Esophagus squamous epithelium (tissue), 5 donors: ENCODE data around the gene NLGN1. TPM values are rescaled to one million over a fixed set of nuclear protein-coding genes. Genes with fewer than 3 reads are reported as not detected.

Experiments used
- DNase-seq: peaks from one replicate; lab custom pipeline; 2025; lab: John Stamatoyannopoulos, UW
- H3K27ac ChIP-seq, 4 donors: fragments of 200-600 bp; sonication (generic); one replicate each; pipeline ENCODE4 v1.5.1; 2016 to 2019; ENCODE audit warnings: mild to moderate bottlenecking in 1 of 4
- H3K27me3 ChIP-seq, 4 donors: fragments of 200-600 bp; sonication (generic); 1 replicate in 3 of 4; 2 replicates in 1 of 4; pipeline versions ENCODE4 v1.5.1 to v1.6.0; 2017 to 2021; ENCODE audit warnings: antibody characterized with exemption in 1 of 4
- H3K36me3 ChIP-seq, 3 donors: fragments of 200-600 bp; sonication (generic); one replicate each; pipeline ENCODE4 v1.5.1; 2016 to 2019
- H3K4me1 ChIP-seq, 3 donors: fragments of 200-600 bp; sonication (generic); one replicate each; pipeline ENCODE4 v1.5.1; 2017 to 2019
- H3K4me3 ChIP-seq, 4 donors: fragments of 200-600 bp; sonication (generic); 1 replicate in 3 of 4; 2 replicates in 1 of 4; pipeline ENCODE4 v1.5.1; 2016 to 2019; ENCODE audit warnings: mild to moderate bottlenecking in 2 of 4, moderate library complexity in 1 of 4
- H3K9me3 ChIP-seq, 3 donors: fragments of 200-600 bp; sonication (generic); one replicate each; pipeline ENCODE4 v1.5.1; 2016 to 2019
- POLR2A ChIP-seq, 4 donors: fragments of 450-650 bp; IDR thresholded peaks; one replicate each; pipeline ENCODE4 v1.6.1; 2017; ENCODE audit warnings: antibody characterized with exemption in 4 of 4, mild to moderate bottlenecking in 4 of 4, moderate library complexity in 3 of 4
- WGBS, 2 donors: methylation state at CpG; one replicate each; pipeline ENCODE4 v1.1.5; 2018; 5-methylcytosine and 5-hydroxymethylcytosine counted together
- intact Hi-C: fragments of 100-400 bp; cut with DNase I; formaldehyde crosslinking; loops from one replicate; pipeline ENCODE4 v1.15.0; 2022
- total RNA-seq, 4 donors: library from RNA; depleted of rRNA; stranded (reverse); fragments of >200 nt; gene quantifications; one replicate each; pipeline ENCODE4 v1.1.0, GENCODE V29; 2016
- TF ChIP-seq, protein P1 (sequence below), 6 experiments: fragments of 450-650 bp in 4 of 6; fragments of 200-600 bp in 2 of 6; sonication (generic) in 2 of 6; IDR thresholded peaks; one replicate each; pipeline ENCODE4 v1.5.1; 2016 to 2019; ENCODE audit warnings: antibody characterized with exemption in 6 of 6, mild to moderate bottlenecking in 4 of 6, moderate library complexity in 4 of 6
- donor health status: DM: yes; HTN: yes; CAD: no.

Gene NLGN1
- total RNA-seq, 4 donors from 2014 or later = 0.34 to 12.6 (median 2.9) TPM

DNA sequence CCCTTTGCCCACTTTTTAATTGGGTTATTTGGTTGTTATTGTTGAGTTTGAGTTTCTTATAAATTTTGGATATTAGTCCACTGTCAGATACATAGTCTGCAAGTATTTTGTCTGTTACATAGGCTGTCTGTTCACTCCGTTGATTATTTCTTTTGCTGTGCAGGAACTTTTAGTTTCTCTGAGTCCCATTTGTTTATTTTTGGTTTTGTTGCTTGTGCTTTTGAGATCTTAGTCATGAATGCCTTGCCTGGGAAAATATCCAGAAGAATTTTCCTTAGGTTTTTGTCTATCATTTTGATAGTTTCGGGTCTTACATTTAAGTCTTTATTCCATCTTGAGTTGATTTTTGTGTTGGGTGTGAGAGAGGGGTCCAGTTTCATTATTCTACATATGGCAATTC lies 254.5 kb downstream of the NLGN1 start:
- WGBS, 2 donors = 65 to 85% methylated on average over 2 of the region's 2 CpGs

GRCh38 chr3:173653781-173654180 lies 256.2 kb downstream of the NLGN1 start:
- Histone ChIP-seq H3K36me3 (no peaks in the 10 kb centered on the region), H3K4me1 (no peaks in the 10 kb centered on the region), H3K27ac (no peak overlapping the region), H3K9me3 (no peaks in the 10 kb centered on the region), H3K4me3 (no peak overlapping the region), H3K27me3 (no peaks in the 10 kb centered on the region)
- no peak for DNase-seq
- 80 to 88% methylated on average over 1 of the region's 1 CpG for WGBS, 2 donors
- intact Hi-C loops = no loop called here
- TF ChIP-seq, protein P1, sequence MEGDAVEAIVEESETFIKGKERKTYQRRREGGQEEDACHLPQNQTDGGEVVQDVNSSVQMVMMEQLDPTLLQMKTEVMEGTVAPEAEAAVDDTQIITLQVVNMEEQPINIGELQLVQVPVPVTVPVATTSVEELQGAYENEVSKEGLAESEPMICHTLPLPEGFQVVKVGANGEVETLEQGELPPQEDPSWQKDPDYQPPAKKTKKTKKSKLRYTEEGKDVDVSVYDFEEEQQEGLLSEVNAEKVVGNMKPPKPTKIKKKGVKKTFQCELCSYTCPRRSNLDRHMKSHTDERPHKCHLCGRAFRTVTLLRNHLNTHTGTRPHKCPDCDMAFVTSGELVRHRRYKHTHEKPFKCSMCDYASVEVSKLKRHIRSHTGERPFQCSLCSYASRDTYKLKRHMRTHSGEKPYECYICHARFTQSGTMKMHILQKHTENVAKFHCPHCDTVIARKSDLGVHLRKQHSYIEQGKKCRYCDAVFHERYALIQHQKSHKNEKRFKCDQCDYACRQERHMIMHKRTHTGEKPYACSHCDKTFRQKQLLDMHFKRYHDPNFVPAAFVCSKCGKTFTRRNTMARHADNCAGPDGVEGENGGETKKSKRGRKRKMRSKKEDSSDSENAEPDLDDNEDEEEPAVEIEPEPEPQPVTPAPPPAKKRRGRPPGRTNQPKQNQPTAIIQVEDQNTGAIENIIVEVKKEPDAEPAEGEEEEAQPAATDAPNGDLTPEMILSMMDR (IDR thresholded peaks at IDR 0.05) = no peak
- no peak for TF ChIP-seq POLR2A (IDR thresholded peaks at IDR 0.05)

More for the DNA sequence above, 254.5 kb downstream of the NLGN1 start:
- Histone ChIP-seq H3K4me1 (no peaks in the 10 kb centered on the region), H3K27me3 (no peaks in the 10 kb centered on the region), H3K36me3 (no peaks in the 10 kb centered on the region), H3K4me3 (no peak overlapping the region), H3K27ac (no peak overlapping the region), H3K9me3 (no peaks in the 10 kb centered on the region)
- TF ChIP-seq, protein P1 (IDR thresholded peaks at IDR 0.05) = no peak
- no peak for TF ChIP-seq POLR2A (IDR thresholded peaks at IDR 0.05)
- intact Hi-C loops = no loop called here
- no peak for DNase-seq

- Histone ChIP-seq H3K4me3 (no peak overlapping the region), H3K9me3 (no peaks in the 10 kb centered on the region), H3K27ac (no peak overlapping the region), H3K27me3 (no peaks in the 10 kb centered on the region), H3K4me1 (no peaks in the 10 kb centered on the region), H3K36me3 (no peaks in the 10 kb centered on the region)
- TF ChIP-seq, protein P1 (IDR thresholded peaks at IDR 0.05) = no peak
- TF ChIP-seq POLR2A (IDR thresholded peaks at IDR 0.05) = no peak
- no peak for DNase-seq
- intact Hi-C loops = no loop called here
- WGBS, 2 donors = 50 to 70% methylated on average over 2 of the region's 2 CpGs
Measured at GRCh38 chr3:173659972-173660371, 262.4 kb downstream of the NLGN1 start.

DNA sequence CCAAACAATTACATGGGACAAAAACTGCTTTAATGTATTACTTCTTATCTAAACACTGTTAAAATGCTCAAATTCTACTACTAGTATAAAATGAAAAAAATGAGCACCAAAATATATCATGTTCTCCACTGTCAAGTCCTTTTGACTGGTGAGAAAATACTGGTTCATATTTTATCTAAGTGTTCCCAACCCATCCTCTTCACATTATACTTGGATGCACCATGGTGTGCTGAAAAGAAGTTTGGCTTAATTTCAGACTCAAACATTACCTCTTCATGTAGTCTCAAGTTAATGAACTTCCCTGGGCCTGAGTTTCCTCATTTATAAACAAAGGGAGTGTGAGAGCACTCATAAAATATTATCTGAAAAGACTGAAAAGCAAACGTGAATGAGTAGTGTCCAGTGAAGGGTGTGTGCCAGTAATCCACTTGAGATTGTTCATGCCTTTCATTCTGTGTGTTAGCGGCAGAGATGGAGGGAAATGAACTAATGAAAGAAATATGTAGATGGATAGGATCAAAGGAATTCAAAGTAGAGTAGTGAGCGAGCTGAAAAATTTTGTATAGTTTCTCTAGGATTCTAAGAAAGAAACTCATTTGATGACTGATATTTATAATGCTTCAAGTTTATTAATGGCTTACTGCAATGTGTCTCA lies 263.2 kb downstream of the NLGN1 start:
- 50 to 57% methylated on average over 3 of the region's 3 CpGs for WGBS, 2 donors
- DNase-seq = no peak
- Histone ChIP-seq H3K4me3 (no peak overlapping the region), H3K4me1 (no peaks in the 10 kb centered on the region), H3K27ac (no peak overlapping the region), H3K9me3 (no peaks in the 10 kb centered on the region), H3K27me3 (no peaks in the 10 kb centered on the region), H3K36me3 (no peaks in the 10 kb centered on the region)
- TF ChIP-seq POLR2A (IDR thresholded peaks at IDR 0.05) = no peak
- TF ChIP-seq, protein P1 (IDR thresholded peaks at IDR 0.05) = no peak
- intact Hi-C loops = no loop called here

DNA sequence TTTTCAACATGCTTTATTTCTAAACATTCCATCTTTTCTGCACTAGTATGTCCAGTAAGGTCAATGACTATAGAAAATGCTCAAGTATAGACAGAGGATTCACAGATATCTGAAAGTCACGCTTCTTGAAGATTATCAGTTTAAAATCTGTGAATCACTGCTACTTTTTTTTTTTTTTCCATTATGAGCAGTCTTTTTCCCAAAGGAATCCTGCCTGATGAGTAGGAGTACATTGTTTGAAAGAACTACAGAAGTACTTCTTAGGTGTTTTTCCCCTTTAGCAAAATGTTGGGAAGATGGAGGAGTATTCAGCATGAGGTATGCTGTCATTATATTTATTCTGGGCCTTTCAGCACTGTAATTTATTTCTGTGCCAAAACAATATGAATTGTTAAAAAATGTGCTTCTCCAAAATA lies 266.2 kb downstream of the NLGN1 start:
- H3K9me3 ChIP-seq = no peaks in the 10 kb centered on the region
- no peaks in the 10 kb centered on the region for H3K4me1 ChIP-seq
- 26 to 72% methylated on average over 1 of the region's 1 CpG for WGBS, 2 donors
- H3K4me3 ChIP-seq = no peak overlapping the region
- TF ChIP-seq, protein P1 (IDR thresholded peaks at IDR 0.05) = no peak
- TF ChIP-seq POLR2A (IDR thresholded peaks at IDR 0.05) = no peak
- H3K36me3 ChIP-seq = no peaks in the 10 kb centered on the region
- no peak overlapping the region for H3K27ac ChIP-seq
- intact Hi-C loops = no loop called here
- DNase-seq = no peak
- no peaks in the 10 kb centered on the region for H3K27me3 ChIP-seq
